ENCODE measurements around the gene PCLO. TPM values are rescaled to one million over a fixed set of nuclear protein-coding genes. Genes with fewer than 3 reads are reported as not detected.
"Not testable (repeated sequence)": the region's sequence is repeated elsewhere in the genome, so short reads cannot be mapped to it uniquely, and the experiment has no call there.

Gene PCLO
- total RNA-seq, 2 donors from 2014 or later = 0.03 TPM; not detected in 1

- Mint-ChIP-seq H3K27ac (no peak overlapping the region), H3K4me3 (no peak overlapping the region), H3K36me3 (ENCODE audit: low read depth) (no peaks in the 10 kb centered on the region), H3K4me1 (no peaks in the 10 kb centered on the region), H3K9me3 (no peaks in the 10 kb centered on the region), H3K27me3 (no peaks in the 10 kb centered on the region)
- no peak for ATAC-seq (replicated peaks)
Observed at GRCh38 chr7:82925331-82925730, 237.4 kb downstream of the PCLO start.

- no peaks in the 10 kb centered on the region for H3K9me3 Mint-ChIP-seq
- no peaks in the 10 kb centered on the region for H3K36me3 Mint-ChIP-seq (ENCODE audit: low read depth)
- H3K27me3 Mint-ChIP-seq = no peaks in the 10 kb centered on the region
- no peak overlapping the region for H3K27ac Mint-ChIP-seq
- H3K4me1 Mint-ChIP-seq = no peaks in the 10 kb centered on the region
- no peak overlapping the region for H3K4me3 Mint-ChIP-seq
- no peak for ATAC-seq (replicated peaks)
Observed at GRCh38 chr7:82906502-82906901, 256.2 kb downstream of the PCLO start.

- Mint-ChIP-seq H3K4me3 (no peak overlapping the region), H3K27me3 (no peaks in the 10 kb centered on the region), H3K4me1 (no peaks in the 10 kb centered on the region), H3K9me3 (no peaks in the 10 kb centered on the region), H3K27ac (no peak overlapping the region), H3K36me3 (ENCODE audit: low read depth) (no peaks in the 10 kb centered on the region)
- no peak for ATAC-seq (replicated peaks)
Observed at GRCh38 chr7:82904871-82905270, 257.8 kb downstream of the PCLO start.

GRCh38 chr7:82901098-82901497, 261.6 kb downstream of the PCLO start:
- H3K9me3 Mint-ChIP-seq; H3K27me3 Mint-ChIP-seq; H3K4me1 Mint-ChIP-seq; H3K27ac Mint-ChIP-seq; H3K4me3 Mint-ChIP-seq; H3K36me3 Mint-ChIP-seq (ENCODE audit: low read depth); ATAC-seq (replicated peaks): not testable (repeated sequence)

- H3K9me3 Mint-ChIP-seq = peaks cover 4% of the 10 kb centered on the region
- ATAC-seq (replicated peaks) = no peak
- H3K4me1 Mint-ChIP-seq = no peaks in the 10 kb centered on the region
- no peak overlapping the region for H3K27ac Mint-ChIP-seq
- H3K4me3 Mint-ChIP-seq = no peak overlapping the region
- H3K36me3 Mint-ChIP-seq (ENCODE audit: low read depth) = no peaks in the 10 kb centered on the region
- no peaks in the 10 kb centered on the region for H3K27me3 Mint-ChIP-seq
Observed at GRCh38 chr7:82897500-82897899, 265.2 kb downstream of the PCLO start.

- H3K4me3 Mint-ChIP-seq; H3K27me3 Mint-ChIP-seq; H3K9me3 Mint-ChIP-seq; H3K4me1 Mint-ChIP-seq; H3K36me3 Mint-ChIP-seq (ENCODE audit: low read depth); H3K27ac Mint-ChIP-seq; ATAC-seq (replicated peaks): not testable (repeated sequence)
Observed at GRCh38 chr7:82894341-82894740, 268.3 kb downstream of the PCLO start.

GRCh38 chr7:82886324-82886723, 276.4 kb downstream of the PCLO start:
- Mint-ChIP-seq H3K27me3 (no peaks in the 10 kb centered on the region), H3K4me3 (no peak overlapping the region), H3K4me1 (no peaks in the 10 kb centered on the region), H3K27ac (no peak overlapping the region), H3K9me3 (peaks cover 3% of the 10 kb centered on the region), H3K36me3 (ENCODE audit: low read depth) (no peaks in the 10 kb centered on the region)
- no peak for ATAC-seq (replicated peaks)

- Mint-ChIP-seq H3K27me3 (no peaks in the 10 kb centered on the region), H3K9me3 (peaks cover 11% of the 10 kb centered on the region), H3K27ac (no peak overlapping the region), H3K36me3 (ENCODE audit: low read depth) (no peaks in the 10 kb centered on the region), H3K4me1 (no peaks in the 10 kb centered on the region), H3K4me3 (no peak overlapping the region)
- ATAC-seq (replicated peaks) = no peak
Observed at GRCh38 chr7:82865856-82866255, 296.8 kb downstream of the PCLO start.

GRCh38 chr7:82859106-82859850, 303.4 kb downstream of the PCLO start:
- Mint-ChIP-seq H3K4me3 (no peak overlapping the region), H3K27ac (no peak overlapping the region), H3K27me3 (no peaks in the 10 kb centered on the region), H3K4me1 (no peaks in the 10 kb centered on the region), H3K36me3 (ENCODE audit: low read depth) (no peaks in the 10 kb centered on the region), H3K9me3 (peaks cover 16% of the 10 kb centered on the region)
- ATAC-seq (replicated peaks) = no peak

GRCh38 chr7:82851121-82851520, 311.6 kb downstream of the PCLO start:
- Mint-ChIP-seq H3K4me3 (no peak overlapping the region), H3K27ac (no peak overlapping the region), H3K27me3 (no peaks in the 10 kb centered on the region), H3K4me1 (no peaks in the 10 kb centered on the region), H3K9me3 (peaks cover 7% of the 10 kb centered on the region), H3K36me3 (ENCODE audit: low read depth) (no peaks in the 10 kb centered on the region)
- no peak for ATAC-seq (replicated peaks)

- H3K27me3 Mint-ChIP-seq = no peaks in the 10 kb centered on the region
- no peak for ATAC-seq (replicated peaks)
- H3K36me3 Mint-ChIP-seq (ENCODE audit: low read depth) = no peaks in the 10 kb centered on the region
- no peaks in the 10 kb centered on the region for H3K4me1 Mint-ChIP-seq
- peaks cover 4% of the 10 kb centered on the region for H3K9me3 Mint-ChIP-seq
- no peak overlapping the region for H3K27ac Mint-ChIP-seq
- no peak overlapping the region for H3K4me3 Mint-ChIP-seq
Observed at GRCh38 chr7:82841828-82842227, 320.9 kb downstream of the PCLO start.

- H3K27ac Mint-ChIP-seq = no peak overlapping the region
- no peak for ATAC-seq (replicated peaks)
- H3K4me3 Mint-ChIP-seq = no peak overlapping the region
- peaks cover 4% of the 10 kb centered on the region for H3K9me3 Mint-ChIP-seq
- no peaks in the 10 kb centered on the region for H3K36me3 Mint-ChIP-seq (ENCODE audit: low read depth)
- no peaks in the 10 kb centered on the region for H3K27me3 Mint-ChIP-seq
- no peaks in the 10 kb centered on the region for H3K4me1 Mint-ChIP-seq
Observed at GRCh38 chr7:82840061-82840460, 322.6 kb downstream of the PCLO start.

GRCh38 chr7:82839555-82839954, 323.1 kb downstream of the PCLO start:
- no peak overlapping the region for H3K27ac Mint-ChIP-seq

GRCh38 chr7:82839063-82839462, 323.6 kb downstream of the PCLO start:
- Mint-ChIP-seq H3K9me3 (peaks cover 4% of the 10 kb centered on the region), H3K4me3 (no peak overlapping the region), H3K4me1 (no peaks in the 10 kb centered on the region), H3K27me3 (no peaks in the 10 kb centered on the region), H3K36me3 (ENCODE audit: low read depth) (no peaks in the 10 kb centered on the region), H3K27ac (no peak overlapping the region)
- no peak for ATAC-seq (replicated peaks)

More at GRCh38 chr7:82839555-82839954, 323.1 kb downstream of the PCLO start:
- no peaks in the 10 kb centered on the region for H3K36me3 Mint-ChIP-seq (ENCODE audit: low read depth)
- H3K9me3 Mint-ChIP-seq = peaks cover 4% of the 10 kb centered on the region
- no peak for ATAC-seq (replicated peaks)
- H3K4me1 Mint-ChIP-seq = no peaks in the 10 kb centered on the region
- no peaks in the 10 kb centered on the region for H3K27me3 Mint-ChIP-seq
- no peak overlapping the region for H3K4me3 Mint-ChIP-seq

- Mint-ChIP-seq H3K27ac (no peak overlapping the region), H3K9me3 (peaks cover 4% of the 10 kb centered on the region), H3K4me1 (no peaks in the 10 kb centered on the region), H3K4me3 (no peak overlapping the region), H3K27me3 (no peaks in the 10 kb centered on the region), H3K36me3 (ENCODE audit: low read depth) (no peaks in the 10 kb centered on the region)
- ATAC-seq (replicated peaks) = no peak
Observed at GRCh38 chr7:82838314-82838713, 324.4 kb downstream of the PCLO start.

GRCh38 chr7:82823073-82823472, 339.6 kb downstream of the PCLO start:
- Mint-ChIP-seq H3K4me1 (no peaks in the 10 kb centered on the region), H3K27ac (no peak overlapping the region), H3K36me3 (ENCODE audit: low read depth) (no peaks in the 10 kb centered on the region), H3K4me3 (no peak overlapping the region), H3K9me3 (peaks cover 6% of the 10 kb centered on the region), H3K27me3 (no peaks in the 10 kb centered on the region)
- no peak for ATAC-seq (replicated peaks)

Measured in activated T-helper 17 cell treated with anti-CD3 and anti-CD28 coated beads, Interleukin-2, amount 50 U/mL, for 72 hours (primary cell).